Measurements from ENCODE around the gene MAMLD1. TPM values are rescaled to one million over a fixed set of nuclear protein-coding genes. Genes with fewer than 3 reads are reported as not detected.
A peak's percentile ranks its signal among the peaks of the same experiment; 100 is the strongest.

MAMLD1 gene, protein sequence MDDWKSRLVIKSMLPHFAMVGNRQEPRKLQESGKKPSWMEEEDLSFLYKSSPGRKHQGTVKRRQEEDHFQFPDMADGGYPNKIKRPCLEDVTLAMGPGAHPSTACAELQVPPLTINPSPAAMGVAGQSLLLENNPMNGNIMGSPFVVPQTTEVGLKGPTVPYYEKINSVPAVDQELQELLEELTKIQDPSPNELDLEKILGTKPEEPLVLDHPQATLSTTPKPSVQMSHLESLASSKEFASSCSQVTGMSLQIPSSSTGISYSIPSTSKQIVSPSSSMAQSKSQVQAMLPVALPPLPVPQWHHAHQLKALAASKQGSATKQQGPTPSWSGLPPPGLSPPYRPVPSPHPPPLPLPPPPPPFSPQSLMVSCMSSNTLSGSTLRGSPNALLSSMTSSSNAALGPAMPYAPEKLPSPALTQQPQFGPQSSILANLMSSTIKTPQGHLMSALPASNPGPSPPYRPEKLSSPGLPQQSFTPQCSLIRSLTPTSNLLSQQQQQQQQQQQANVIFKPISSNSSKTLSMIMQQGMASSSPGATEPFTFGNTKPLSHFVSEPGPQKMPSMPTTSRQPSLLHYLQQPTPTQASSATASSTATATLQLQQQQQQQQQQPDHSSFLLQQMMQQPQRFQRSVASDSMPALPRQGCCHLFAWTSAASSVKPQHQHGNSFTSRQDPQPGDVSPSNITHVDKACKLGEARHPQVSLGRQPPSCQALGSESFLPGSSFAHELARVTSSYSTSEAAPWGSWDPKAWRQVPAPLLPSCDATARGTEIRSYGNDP
- 0.80 TPM for polyA plus RNA-seq

GRCh38 chrX:150362599-150363481, at the start of gene MAMLD1:
MAMLD1 (plus strand) TSS chrX:150363317; CDS start chrX:150445517, 82,200 bp downstream.
- peak within 1 kb of the TSS in 1 of 3 donors; percentile 53 for H3K27ac Mint-ChIP-seq
- peaks cover 0 to 11% (median 7%) of the 10 kb centered on the region in 3 donors for H3K4me1 Mint-ChIP-seq
- H3K27me3 Mint-ChIP-seq = peaks cover 6% of the 10 kb centered on the region
- no peaks in the 10 kb centered on the region for H3K9me3 Mint-ChIP-seq
- H3K4me3 Mint-ChIP-seq = peak within 1 kb of the TSS; percentile 82 to 93 (median 86)
- H3K36me3 Mint-ChIP-seq = no peaks in the 10 kb centered on the region

DNA sequence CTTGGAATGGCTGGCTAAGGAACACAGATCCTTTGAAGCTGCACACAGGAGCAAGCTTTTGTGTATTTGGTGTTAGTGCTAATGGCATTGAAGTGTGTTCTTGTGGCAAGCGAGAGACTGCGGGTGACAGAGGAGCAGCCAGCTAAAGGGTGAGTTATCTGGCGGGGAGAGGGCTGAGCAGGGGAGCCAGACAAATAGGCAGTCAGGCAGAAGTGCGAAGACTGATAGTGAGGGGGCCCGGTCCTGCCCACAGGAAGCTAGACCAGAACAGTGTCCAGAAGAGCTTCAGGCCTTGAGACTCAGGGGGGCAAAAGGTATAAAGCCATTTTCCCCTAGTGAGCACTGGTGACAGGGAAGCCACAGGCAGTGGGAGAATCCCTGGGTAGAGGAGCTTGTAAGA, 49.6 kb upstream of the MAMLD1 start:
- peaks cover 0 to 3% (median 0%) of the 10 kb centered on the region in 3 donors for H3K9me3 Mint-ChIP-seq
- peaks cover 3% of the 10 kb centered on the region for H3K27me3 Mint-ChIP-seq
- H3K36me3 Mint-ChIP-seq = peaks cover 1% of the 10 kb centered on the region
- H3K27ac Mint-ChIP-seq = no peak overlapping the region
- no peak overlapping the region for H3K4me3 Mint-ChIP-seq
- peaks cover 0 to 2% (median 0%) of the 10 kb centered on the region in 3 donors for H3K4me1 Mint-ChIP-seq

GRCh38 chrX:150314186-150314585, 48.9 kb upstream of the MAMLD1 start:
- Mint-ChIP-seq H3K27me3 (peaks cover 3% of the 10 kb centered on the region), H3K4me1 (peaks cover 0 to 2% (median 0%) of the 10 kb centered on the region in 3 donors), H3K9me3 (peaks cover 0 to 3% (median 0%) of the 10 kb centered on the region in 3 donors), H3K4me3 (no peak overlapping the region), H3K36me3 (peaks cover 1% of the 10 kb centered on the region), H3K27ac (no peak overlapping the region)

DNA sequence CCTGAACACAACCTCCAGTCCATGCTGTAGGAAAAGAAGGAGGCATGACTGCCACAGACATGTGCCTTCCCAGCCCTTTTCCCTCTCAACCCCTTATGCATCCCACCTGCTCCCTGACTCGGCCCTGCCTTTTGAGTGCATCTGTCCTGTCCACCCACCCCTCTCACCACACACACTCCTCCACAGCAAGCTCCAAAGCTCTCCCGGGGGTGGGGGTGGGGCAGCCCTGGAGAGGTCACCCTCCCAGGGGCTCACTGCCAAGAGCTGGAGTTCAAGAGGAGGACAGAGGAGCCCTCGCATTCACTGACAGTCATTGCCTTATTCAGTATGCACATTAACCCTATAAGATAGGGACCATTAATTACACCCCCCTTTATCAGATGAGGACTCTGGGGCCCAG, 46.6 kb upstream of the MAMLD1 start:
- peaks cover 1% of the 10 kb centered on the region for H3K36me3 Mint-ChIP-seq
- peaks cover 0 to 2% (median 0%) of the 10 kb centered on the region in 3 donors for H3K4me1 Mint-ChIP-seq
- H3K9me3 Mint-ChIP-seq = peaks cover 0 to 3% (median 0%) of the 10 kb centered on the region in 3 donors
- H3K27me3 Mint-ChIP-seq = peaks cover 4% of the 10 kb centered on the region
- no peak overlapping the region for H3K4me3 Mint-ChIP-seq
- no peak overlapping the region for H3K27ac Mint-ChIP-seq

- Mint-ChIP-seq H3K27me3 (peaks cover 1% of the 10 kb centered on the region), H3K4me3 (no peak overlapping the region), H3K36me3 (peaks cover 1% of the 10 kb centered on the region), H3K4me1 (peaks cover 0 to 2% (median 0%) of the 10 kb centered on the region in 3 donors), H3K9me3 (peaks cover under 1 to 14% (median 2%) of the 10 kb centered on the region in 3 donors), H3K27ac (no peak overlapping the region)
Measured at GRCh38 chrX:150323020-150323419, 40.1 kb upstream of the MAMLD1 start.

GRCh38 chrX:150324035-150324728, 38.9 kb upstream of the MAMLD1 start:
- Mint-ChIP-seq H3K27ac (no peak overlapping the region), H3K4me1 (peaks cover 0 to 2% (median 0%) of the 10 kb centered on the region in 3 donors), H3K36me3 (no peaks in the 10 kb centered on the region), H3K27me3 (peaks cover 4% of the 10 kb centered on the region), H3K4me3 (peak overlapping the region in 1 of 4 donors; percentile 30), H3K9me3 (peaks cover 0 to 14% (median 2%) of the 10 kb centered on the region in 3 donors)

DNA sequence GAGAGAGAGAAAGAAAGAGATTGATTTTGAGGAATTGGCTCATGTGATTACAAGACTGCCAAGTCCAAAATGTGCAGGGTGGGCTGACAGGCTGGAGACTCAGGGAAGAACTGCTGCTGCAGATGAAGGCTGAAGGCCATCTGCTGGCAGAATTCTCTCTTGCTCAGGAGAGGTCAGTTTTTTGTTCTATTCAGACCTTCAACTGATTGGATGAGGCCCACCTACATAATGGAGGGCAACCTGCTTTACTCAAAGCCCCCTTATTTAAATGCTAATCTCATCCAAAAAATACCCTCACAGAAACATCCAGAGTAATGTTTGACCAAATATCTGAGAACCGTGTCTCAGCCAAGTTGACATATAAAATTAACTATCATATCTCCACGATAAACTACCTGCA, 38.2 kb upstream of the MAMLD1 start:
- Mint-ChIP-seq H3K36me3 (no peaks in the 10 kb centered on the region), H3K4me3 (no peak overlapping the region), H3K27ac (no peak overlapping the region), H3K9me3 (peaks cover 0 to 14% (median 2%) of the 10 kb centered on the region in 3 donors), H3K4me1 (peaks cover 0 to 2% (median 0%) of the 10 kb centered on the region in 3 donors), H3K27me3 (peaks cover 5% of the 10 kb centered on the region)

DNA sequence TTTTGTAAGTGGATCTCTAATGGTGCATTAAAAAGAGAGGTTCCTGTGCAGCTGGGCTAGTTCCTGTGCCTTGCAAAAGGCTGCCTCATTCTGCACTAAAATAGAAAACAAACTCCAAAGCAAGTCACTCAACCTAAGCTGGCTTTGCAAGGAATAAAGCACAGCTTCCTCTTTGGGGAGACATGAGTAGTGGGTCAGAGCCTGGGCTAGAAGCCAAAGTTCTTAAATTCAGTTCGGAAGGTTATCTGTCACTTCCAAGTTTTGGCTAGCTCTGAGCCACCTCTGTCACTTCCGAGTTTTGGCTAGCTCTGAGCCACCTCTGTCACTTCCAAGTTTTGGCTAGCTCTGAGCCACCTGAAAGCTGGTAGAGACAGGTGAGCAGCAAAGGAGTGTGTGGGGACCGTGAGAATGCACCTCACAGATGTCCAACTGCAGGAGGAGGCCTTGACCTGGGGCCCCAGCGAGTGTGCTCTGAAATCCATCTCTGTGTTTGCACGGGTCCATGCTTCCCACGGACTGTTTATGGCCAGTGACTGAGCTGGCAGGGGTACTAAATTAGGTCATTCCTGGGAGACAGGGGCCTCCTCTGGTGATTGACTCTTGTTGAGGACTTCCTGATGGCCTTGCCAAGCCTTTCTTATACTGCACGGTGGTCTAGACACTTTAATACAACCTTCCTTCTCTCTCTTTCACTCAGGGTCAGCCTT, 36.4 kb upstream of the MAMLD1 start:
- Mint-ChIP-seq H3K27ac (no peak overlapping the region), H3K4me3 (no peak overlapping the region), H3K9me3 (peaks cover 0 to 14% (median 2%) of the 10 kb centered on the region in 3 donors)

GRCh38 chrX:150329282-150329681, 33.8 kb upstream of the MAMLD1 start:
- H3K4me3 Mint-ChIP-seq = no peak overlapping the region
- H3K27me3 Mint-ChIP-seq = peaks cover 3% of the 10 kb centered on the region
- H3K36me3 Mint-ChIP-seq = no peaks in the 10 kb centered on the region
- peaks cover 0 to 2% (median 0%) of the 10 kb centered on the region in 3 donors for H3K9me3 Mint-ChIP-seq
- peaks cover 0 to 9% (median 8%) of the 10 kb centered on the region in 3 donors for H3K4me1 Mint-ChIP-seq
- no peak overlapping the region for H3K27ac Mint-ChIP-seq

More for the DNA sequence above, 36.4 kb upstream of the MAMLD1 start:
- peaks cover 3% of the 10 kb centered on the region for H3K27me3 Mint-ChIP-seq
- no peaks in the 10 kb centered on the region for H3K36me3 Mint-ChIP-seq
- H3K4me1 Mint-ChIP-seq = peaks cover 0 to 2% (median 0%) of the 10 kb centered on the region in 3 donors

GRCh38 chrX:150329868-150330267, 33.2 kb upstream of the MAMLD1 start:
- no peak overlapping the region for H3K4me3 Mint-ChIP-seq
- no peak overlapping the region for H3K27ac Mint-ChIP-seq
- peaks cover 0 to 9% (median 8%) of the 10 kb centered on the region in 3 donors for H3K4me1 Mint-ChIP-seq
- peaks cover 3% of the 10 kb centered on the region for H3K27me3 Mint-ChIP-seq
- peaks cover 0 to 2% (median 0%) of the 10 kb centered on the region in 3 donors for H3K9me3 Mint-ChIP-seq
- no peaks in the 10 kb centered on the region for H3K36me3 Mint-ChIP-seq

DNA sequence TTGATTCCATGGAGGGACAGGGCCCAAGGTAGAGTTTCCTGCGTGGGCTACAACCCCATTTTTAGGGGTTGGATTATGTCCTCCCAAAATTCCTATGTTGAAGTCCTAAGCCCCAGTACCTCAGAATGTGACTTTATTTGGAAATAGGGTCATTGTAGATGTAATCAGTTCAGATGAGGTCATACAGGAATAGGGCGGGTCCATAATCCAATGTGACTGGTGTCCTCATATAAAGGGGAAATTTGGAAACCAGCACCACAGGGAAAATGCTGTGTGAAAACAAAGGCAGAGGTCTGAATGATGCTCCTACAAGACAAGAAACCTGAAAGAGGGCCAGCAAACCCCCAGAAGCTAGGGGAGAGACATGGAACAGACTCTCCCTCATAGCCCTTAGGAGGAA, 31.1 kb upstream of the MAMLD1 start:
- Mint-ChIP-seq H3K27ac (peak overlapping the region in 1 of 3 donors; percentile 35), H3K4me1 (peaks cover 0 to 10% (median 7%) of the 10 kb centered on the region in 3 donors), H3K36me3 (no peaks in the 10 kb centered on the region), H3K27me3 (peaks cover 5% of the 10 kb centered on the region), H3K4me3 (no peak overlapping the region), H3K9me3 (no peaks in the 10 kb centered on the region)

DNA sequence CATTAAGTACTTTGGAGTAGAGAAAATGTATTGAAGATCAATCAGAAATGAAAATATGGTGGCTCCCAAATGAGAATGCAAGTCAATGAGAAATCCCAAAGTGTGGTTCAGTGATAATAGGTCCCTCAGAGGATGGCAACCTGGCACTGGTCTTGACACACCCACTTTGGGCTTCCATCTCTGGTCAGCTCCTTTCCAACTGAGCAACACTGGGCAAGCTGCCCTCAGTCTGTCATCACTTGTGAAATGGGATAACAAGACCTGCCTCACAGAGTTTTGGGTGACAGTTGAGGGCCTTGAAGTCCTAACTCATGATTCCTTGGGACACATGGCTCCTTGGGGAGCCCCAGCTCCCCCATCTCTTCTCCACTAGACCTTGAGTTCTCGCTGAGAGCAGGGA, 29.0 kb upstream of the MAMLD1 start:
- no peak overlapping the region for H3K4me3 Mint-ChIP-seq
- H3K4me1 Mint-ChIP-seq = peaks cover 0 to 10% (median 7%) of the 10 kb centered on the region in 3 donors
- no peak overlapping the region for H3K27ac Mint-ChIP-seq
- H3K36me3 Mint-ChIP-seq = no peaks in the 10 kb centered on the region
- H3K27me3 Mint-ChIP-seq = peaks cover 4% of the 10 kb centered on the region
- H3K9me3 Mint-ChIP-seq = no peaks in the 10 kb centered on the region

- H3K27me3 Mint-ChIP-seq = peaks cover 2% of the 10 kb centered on the region
- H3K9me3 Mint-ChIP-seq = no peaks in the 10 kb centered on the region
- H3K4me3 Mint-ChIP-seq = no peak overlapping the region
- peaks cover 0 to 10% (median 7%) of the 10 kb centered on the region in 3 donors for H3K4me1 Mint-ChIP-seq
- H3K27ac Mint-ChIP-seq = no peak overlapping the region
- H3K36me3 Mint-ChIP-seq = no peaks in the 10 kb centered on the region
Measured at GRCh38 chrX:150334981-150335380, 28.1 kb upstream of the MAMLD1 start.
